ENCODE data around the gene BLTP3A.

Gene BLTP3A

DNA sequence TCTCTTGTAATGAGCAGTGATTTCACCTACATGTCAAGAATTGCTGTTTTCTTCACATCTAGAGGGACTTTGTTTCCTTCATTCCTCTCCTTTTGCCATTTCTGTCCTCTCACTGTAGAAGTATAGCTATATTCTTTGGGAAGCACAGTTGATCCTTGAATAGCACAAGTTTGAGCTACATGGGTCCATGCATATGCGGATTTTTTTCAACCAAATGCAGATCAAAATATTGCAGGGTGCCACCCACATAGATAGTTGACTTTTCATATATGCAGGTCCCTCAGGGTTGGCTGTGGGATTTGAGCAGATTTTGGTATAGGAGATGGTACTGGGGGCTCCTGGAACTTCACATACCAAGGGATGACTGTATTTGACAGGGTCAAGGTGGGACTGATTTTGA lies 41.1 kb downstream of the BLTP3A start:
- DNase-seq: no peak

GRCh38 chr6:34834789-34835518 lies 43.1 kb downstream of the BLTP3A start:
- no peak for DNase-seq

GRCh38 chr6:34836008-34836407 lies 44.1 kb downstream of the BLTP3A start:
- DNase-seq: no peak

DNA sequence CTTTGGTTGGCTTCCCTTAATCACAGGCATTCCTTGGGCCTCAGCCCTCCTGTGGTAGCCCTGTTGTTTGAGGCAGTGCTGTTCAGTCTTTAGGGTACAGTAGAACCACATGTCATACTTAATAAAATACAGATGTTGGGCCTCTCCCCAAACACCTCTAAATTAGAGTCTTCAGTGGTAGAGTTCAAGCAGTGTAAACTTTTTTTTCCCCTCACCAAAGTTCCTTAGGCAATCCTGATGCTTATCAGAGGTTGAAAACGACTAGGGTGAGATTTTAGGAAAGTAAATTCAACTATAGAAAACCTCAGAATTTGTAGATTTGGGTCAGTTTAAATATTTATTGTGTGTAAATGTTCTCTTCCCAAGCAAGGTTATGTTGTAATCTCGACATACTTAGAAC lies 44.6 kb downstream of the BLTP3A start:
- no peak for DNase-seq

- no peak for DNase-seq
Measured at GRCh38 chr6:34837528-34837927, 45.6 kb downstream of the BLTP3A start.

- DNase-seq: no peak
Measured at GRCh38 chr6:34839666-34840352, 47.9 kb downstream of the BLTP3A start.

Measured in retina (tissue), 1 donor.